Suprapubic skin (tissue), 4 donors: Measurements from ENCODE around the gene DNAL1. TPM values are rescaled to one million over a fixed set of nuclear protein-coding genes. Genes with fewer than 3 reads are reported as not detected.

Experiments used
- DNase-seq, 2 donors: peaks; one replicate each; pipeline ENCODE4 v3.0.0-alpha.2; 2019; ENCODE audit warnings: low spot score in 2 of 2
- H3K27ac ChIP-seq: fragments of 200-600 bp; sonication (generic); one replicate; pipeline ENCODE4 v1.5.1; 2019
- H3K27me3 ChIP-seq: fragments of 200-600 bp; sonication (generic); one replicate; pipeline ENCODE4 v1.5.1; 2019
- H3K36me3 ChIP-seq: fragments of 200-600 bp; sonication (generic); one replicate; pipeline ENCODE4 v1.5.1; 2019
- H3K4me1 ChIP-seq: fragments of 200-600 bp; sonication (generic); one replicate; pipeline ENCODE4 v1.5.1; 2019
- H3K4me3 ChIP-seq: fragments of 200-600 bp; sonication (generic); one replicate; pipeline ENCODE4 v1.5.1; 2019; ENCODE audit warnings: mild to moderate bottlenecking
- H3K9me3 ChIP-seq: fragments of 200-600 bp; sonication (generic); one replicate; pipeline ENCODE4 v1.5.1; 2019
- EP300 ChIP-seq: sonication (generic); formaldehyde crosslinking; IDR thresholded peaks from one replicate; pipeline ENCODE4 v1.6.1; 2017; ENCODE audit warnings: antibody characterized with exemption
- POLR2A ChIP-seq, 2 donors: fragments of 450-650 bp; IDR thresholded peaks; one replicate each; pipeline ENCODE4 v1.6.1; 2017; ENCODE audit warnings: antibody characterized with exemption in 2 of 2, mild to moderate bottlenecking in 2 of 2, moderate library complexity in 2 of 2
- POLR2AphosphoS5 ChIP-seq, 3 donors: sonication (generic); formaldehyde crosslinking; IDR thresholded peaks; one replicate each; pipeline ENCODE4 v1.6.1; 2017; ENCODE audit warnings: antibody characterized with exemption in 3 of 3
- WGBS: methylation state at CpG from one replicate; pipeline ENCODE4 v1.1.5; 2018; 5-methylcytosine and 5-hydroxymethylcytosine counted together
- total RNA-seq, 4 donors: library from RNA; depleted of rRNA; stranded (reverse); fragments of >200 nt; gene quantifications; one replicate each; pipeline ENCODE4 v1.1.0, GENCODE V29; 2016
- TF ChIP-seq, protein P1 (sequence below), 2 donors: fragments of 200-600 bp in 1 of 2; fragments of 450-650 bp in 1 of 2; sonication (generic) in 1 of 2; IDR thresholded peaks; one replicate each; pipeline ENCODE4 v1.5.1; 2016 to 2019; ENCODE audit warnings: antibody characterized with exemption in 2 of 2, mild to moderate bottlenecking in 1 of 2, moderate library complexity in 1 of 2

The DNAL1 gene
- total RNA-seq, 4 donors from 2014 or later: 1.8 to 3.6 (median 2.6) TPM

DNA sequence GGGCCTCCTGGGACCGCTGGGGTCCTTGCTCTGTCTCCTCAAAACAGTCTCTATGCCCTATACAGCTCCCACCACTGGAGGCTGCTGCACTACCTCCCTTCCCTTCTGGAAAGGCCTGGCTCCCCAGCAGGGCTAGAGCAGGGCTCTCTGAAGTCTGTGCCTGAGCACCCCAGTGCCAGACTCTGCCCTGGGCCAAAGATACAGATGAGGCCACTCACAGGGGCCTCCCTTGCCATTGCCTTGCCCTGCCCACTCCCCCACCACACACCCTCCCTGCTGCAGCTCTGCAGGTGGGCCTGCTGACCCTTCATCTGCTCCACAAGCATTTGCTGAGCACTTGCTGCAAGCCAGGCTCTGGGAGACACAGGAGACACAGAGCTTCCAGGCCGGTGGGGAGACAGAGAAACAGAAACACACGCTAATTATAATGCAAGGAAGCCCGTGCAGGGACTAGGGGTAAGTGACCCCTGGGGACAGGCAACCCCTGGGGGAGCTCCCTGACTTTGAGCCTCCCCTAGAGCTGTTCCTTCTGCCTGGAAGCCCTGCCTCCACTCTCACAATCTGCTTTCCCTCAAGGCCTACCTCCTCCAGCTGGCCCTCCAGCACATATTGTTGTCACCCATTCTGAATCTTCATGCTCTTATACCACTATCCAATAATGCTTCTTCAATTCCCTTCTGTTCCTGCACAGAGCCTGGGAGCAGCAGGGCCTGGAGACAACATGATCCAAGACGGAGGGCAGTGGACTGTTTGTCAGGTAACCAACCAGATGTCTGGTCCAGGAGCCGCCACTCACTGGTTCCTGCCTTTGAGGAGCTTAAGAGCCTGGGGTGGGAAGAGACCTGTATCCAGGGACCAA is 102.0 kb downstream of the DNAL1 start:
- Histone ChIP-seq H3K27ac (peak overlapping the region; percentile 85), H3K9me3 (no peaks in the 10 kb centered on the region), H3K36me3 (no peaks in the 10 kb centered on the region), H3K27me3 (no peaks in the 10 kb centered on the region), H3K4me1 (peaks cover 100% of the 10 kb centered on the region), H3K4me3 (no peak overlapping the region)
- no peak for TF ChIP-seq POLR2AphosphoS5 (IDR thresholded peaks at IDR 0.05)
- TF ChIP-seq EP300: no peak
- no peak for TF ChIP-seq POLR2A (IDR thresholded peaks at IDR 0.05)
- TF ChIP-seq, protein P1, sequence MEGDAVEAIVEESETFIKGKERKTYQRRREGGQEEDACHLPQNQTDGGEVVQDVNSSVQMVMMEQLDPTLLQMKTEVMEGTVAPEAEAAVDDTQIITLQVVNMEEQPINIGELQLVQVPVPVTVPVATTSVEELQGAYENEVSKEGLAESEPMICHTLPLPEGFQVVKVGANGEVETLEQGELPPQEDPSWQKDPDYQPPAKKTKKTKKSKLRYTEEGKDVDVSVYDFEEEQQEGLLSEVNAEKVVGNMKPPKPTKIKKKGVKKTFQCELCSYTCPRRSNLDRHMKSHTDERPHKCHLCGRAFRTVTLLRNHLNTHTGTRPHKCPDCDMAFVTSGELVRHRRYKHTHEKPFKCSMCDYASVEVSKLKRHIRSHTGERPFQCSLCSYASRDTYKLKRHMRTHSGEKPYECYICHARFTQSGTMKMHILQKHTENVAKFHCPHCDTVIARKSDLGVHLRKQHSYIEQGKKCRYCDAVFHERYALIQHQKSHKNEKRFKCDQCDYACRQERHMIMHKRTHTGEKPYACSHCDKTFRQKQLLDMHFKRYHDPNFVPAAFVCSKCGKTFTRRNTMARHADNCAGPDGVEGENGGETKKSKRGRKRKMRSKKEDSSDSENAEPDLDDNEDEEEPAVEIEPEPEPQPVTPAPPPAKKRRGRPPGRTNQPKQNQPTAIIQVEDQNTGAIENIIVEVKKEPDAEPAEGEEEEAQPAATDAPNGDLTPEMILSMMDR (IDR thresholded peaks at IDR 0.05): peak in 1 of 2 donors; percentile 20
- no peak for DNase-seq
- WGBS: 28% methylated on average over 6 of the region's 6 CpGs

DNA sequence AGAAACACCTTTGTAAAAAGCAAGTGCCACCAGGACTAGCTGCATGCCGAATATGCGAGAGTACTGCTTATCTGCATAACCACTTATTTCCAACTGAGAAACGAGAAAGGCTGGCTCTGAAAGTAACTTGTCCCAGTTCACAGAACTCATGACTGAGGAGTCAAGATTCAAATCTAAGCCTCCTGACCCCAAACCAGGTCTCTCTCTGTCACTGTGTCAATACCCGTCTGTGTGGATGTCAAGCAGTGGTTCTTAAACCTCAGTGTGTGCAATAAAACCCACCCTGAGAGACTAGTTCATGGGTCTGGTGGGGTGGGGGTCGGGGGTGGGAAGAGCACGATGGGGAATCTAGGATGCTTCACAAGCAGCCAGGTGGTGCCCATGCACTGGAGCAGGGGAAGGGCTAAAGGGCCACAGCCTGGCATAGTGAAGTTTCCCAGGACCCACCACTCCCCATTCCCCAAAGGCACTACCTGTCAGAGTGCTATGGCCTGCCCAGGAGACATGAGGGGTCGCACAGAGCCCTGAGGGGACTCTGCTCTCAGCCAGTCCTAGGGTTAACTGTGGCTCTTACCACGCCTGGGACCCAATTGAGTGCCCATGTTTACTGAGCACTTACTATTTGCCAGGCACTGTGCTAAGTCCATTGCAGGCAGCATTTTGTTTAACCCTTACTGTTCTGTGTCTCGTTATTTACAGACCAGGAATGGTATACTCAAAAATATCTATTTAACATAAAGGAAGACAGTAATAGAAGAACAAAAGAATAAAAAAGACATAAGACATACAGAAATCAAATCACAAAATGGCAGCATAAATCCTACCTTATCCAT is 102.8 kb downstream of the DNAL1 start:
- no peaks in the 10 kb centered on the region for H3K36me3 ChIP-seq
- H3K27me3 ChIP-seq: no peaks in the 10 kb centered on the region
- peak overlapping the region; percentile 85 for H3K27ac ChIP-seq
- H3K4me3 ChIP-seq: no peak overlapping the region
- no peak for TF ChIP-seq EP300
- TF ChIP-seq, protein P1 (IDR thresholded peaks at IDR 0.05): no peak
- TF ChIP-seq POLR2A (IDR thresholded peaks at IDR 0.05): no peak
- TF ChIP-seq POLR2AphosphoS5 (IDR thresholded peaks at IDR 0.05): no peak
- no peaks in the 10 kb centered on the region for H3K9me3 ChIP-seq
- 51% methylated on average over 9 of the region's 9 CpGs for WGBS
- DNase-seq: no peak
- peaks cover 100% of the 10 kb centered on the region for H3K4me1 ChIP-seq

DNA sequence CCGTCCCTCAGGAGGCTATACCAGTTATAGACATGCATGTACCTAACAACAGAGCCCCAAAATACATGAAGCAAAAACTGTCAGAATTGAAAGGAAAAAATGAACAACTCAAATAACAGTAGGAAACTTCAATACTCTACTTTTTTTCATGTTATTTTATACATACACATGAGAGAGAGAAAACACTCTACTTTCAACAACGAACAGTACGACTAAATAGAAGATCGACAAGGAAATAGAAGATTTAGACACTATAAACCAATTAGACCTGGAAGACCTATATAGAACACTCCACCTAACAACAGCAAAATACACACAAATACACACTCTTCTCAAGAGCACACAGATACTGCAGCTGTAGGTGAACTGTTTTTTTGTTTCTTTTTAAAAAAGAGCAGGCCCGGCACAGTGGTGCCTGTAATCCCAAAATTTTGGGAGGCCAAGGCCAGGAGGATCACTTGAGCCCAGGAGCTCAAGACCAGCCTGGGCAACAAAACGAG is 104.1 kb downstream of the DNAL1 start:
- TF ChIP-seq POLR2A (IDR thresholded peaks at IDR 0.05): no peak
- no peak for TF ChIP-seq EP300
- TF ChIP-seq, protein P1 (IDR thresholded peaks at IDR 0.05): no peak
- no peak for TF ChIP-seq POLR2AphosphoS5 (IDR thresholded peaks at IDR 0.05)
- Histone ChIP-seq H3K27ac (peak overlapping the region; percentile 11), H3K4me1 (peaks cover 100% of the 10 kb centered on the region), H3K36me3 (no peaks in the 10 kb centered on the region), H3K4me3 (no peak overlapping the region), H3K27me3 (no peaks in the 10 kb centered on the region), H3K9me3 (no peaks in the 10 kb centered on the region)
- WGBS: 46% methylated on average over 6 of the region's 6 CpGs
- no peak for DNase-seq

DNA sequence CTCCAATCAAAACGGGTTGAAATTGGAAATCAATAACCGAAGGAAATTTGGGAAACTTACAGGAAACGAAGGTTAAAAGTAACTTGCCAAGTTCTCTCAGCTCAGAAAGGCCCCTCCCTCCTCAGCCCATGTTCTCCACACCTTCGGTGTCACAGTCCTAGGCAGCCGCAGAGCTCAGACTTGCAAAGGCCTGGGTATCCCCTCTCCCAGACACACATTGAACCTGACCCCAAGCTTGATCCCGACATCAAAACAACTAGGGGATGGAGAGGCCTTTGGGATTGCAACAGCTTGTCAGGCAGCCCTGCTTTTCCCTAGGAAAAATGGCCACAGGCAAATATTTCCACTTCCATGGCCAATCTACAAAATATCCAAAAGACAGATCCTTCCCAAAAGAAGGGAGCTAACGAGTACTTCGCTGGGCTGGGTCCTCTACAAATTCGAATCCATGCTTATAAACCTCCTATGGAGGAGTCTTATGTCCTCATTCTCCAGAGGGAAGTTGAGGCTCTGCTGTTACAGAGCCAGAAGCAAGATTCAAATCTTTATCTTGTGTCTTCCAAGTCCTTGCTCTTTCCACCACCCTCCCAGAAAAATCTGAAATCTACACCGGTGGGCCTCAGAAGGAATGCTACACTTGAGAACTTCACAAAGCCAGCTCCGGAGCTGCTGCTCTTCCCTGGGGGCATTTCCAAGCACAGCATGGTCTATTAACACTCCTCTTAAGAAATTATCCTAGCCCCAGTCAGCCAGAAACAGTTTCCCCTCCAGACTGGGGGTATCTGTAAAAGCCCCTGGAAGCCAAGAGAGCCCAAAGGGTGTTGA is 105.1 kb downstream of the DNAL1 start:
- H3K27ac ChIP-seq: peak overlapping the region; percentile 100
- TF ChIP-seq POLR2A (IDR thresholded peaks at IDR 0.05): no peak
- no peak for TF ChIP-seq POLR2AphosphoS5 (IDR thresholded peaks at IDR 0.05)
- TF ChIP-seq EP300: no peak
- TF ChIP-seq, protein P1 (IDR thresholded peaks at IDR 0.05): no peak
- no peak overlapping the region for H3K4me3 ChIP-seq
- WGBS: 23% methylated on average over 11 of the region's 11 CpGs
- no peaks in the 10 kb centered on the region for H3K9me3 ChIP-seq
- no peak for DNase-seq
- no peaks in the 10 kb centered on the region for H3K27me3 ChIP-seq
- H3K4me1 ChIP-seq: peaks cover 100% of the 10 kb centered on the region
- no peaks in the 10 kb centered on the region for H3K36me3 ChIP-seq
